Astrocyte of the cerebellum (primary cell): Measurements from ENCODE around the gene GBA2.

Experiments
- DNase-seq: peaks from one replicate; pipeline ENCODE4 v3.0.0-alpha.2; 2011; ENCODE audit warnings: low read depth
- H3K4me3 ChIP-seq: 2 replicates; pipeline ENCODE4 v1.5.1; 2011; ENCODE audit warnings: mild to moderate bottlenecking, low read depth, low read length, moderate library complexity
- CTCF ChIP-seq: IDR thresholded peaks from 2 replicates; pipeline ENCODE4 v1.5.1; 2012; ENCODE audit warnings: low read length, low read depth, moderate library complexity, mild to moderate bottlenecking; ENCODE audit errors: missing control alignments
- in situ Hi-C: cut with HindIII; loops from 2 replicates; pipeline ENCODE4 v1.10.0; 2017; ENCODE audit warnings: low sequenced_read_pairs

The GBA2 gene

GRCh38 chr9:35703906-35704672 lies 44.9 kb downstream of the GBA2 start:
- no peak for DNase-seq
- H3K4me3 ChIP-seq: no peak overlapping the region
- TF ChIP-seq CTCF: no peak
- in situ Hi-C loops: no loop called here

DNA sequence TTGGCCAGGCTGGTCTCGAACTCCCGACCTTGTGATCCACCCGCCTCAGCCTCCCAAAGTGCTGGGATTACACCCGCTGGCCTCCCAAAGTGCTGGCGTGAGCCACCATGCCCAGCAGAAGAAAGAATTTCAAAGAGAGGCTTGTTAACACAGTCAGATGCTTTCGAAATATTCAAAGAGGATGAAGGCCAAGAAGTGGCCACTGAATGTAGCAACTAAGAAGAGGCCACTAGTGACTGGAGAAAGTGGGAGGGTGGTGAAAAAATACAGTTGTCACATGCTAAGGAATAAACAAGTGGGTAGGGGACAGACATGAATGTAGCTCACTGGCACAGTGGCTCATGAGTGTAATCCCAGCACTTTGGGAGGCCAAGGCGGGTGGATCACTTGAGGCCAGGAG lies 46.3 kb downstream of the GBA2 start:
- no peak overlapping the region for H3K4me3 ChIP-seq
- no peak for DNase-seq
- in situ Hi-C loops: no loop called here
- TF ChIP-seq CTCF: no peak

GRCh38 chr9:35700942-35701341 lies 48.1 kb downstream of the GBA2 start:
- no peak overlapping the region for H3K4me3 ChIP-seq
- TF ChIP-seq CTCF: no peak
- no peak for DNase-seq
- in situ Hi-C loops: no loop called here

- H3K4me3 ChIP-seq: no peak overlapping the region
- TF ChIP-seq CTCF: no peak
- DNase-seq: no peak
- in situ Hi-C loops: no loop called here
These were observed 49.0 kb downstream of the GBA2 start for GRCh38 chr9:35700031-35700430.

DNA sequence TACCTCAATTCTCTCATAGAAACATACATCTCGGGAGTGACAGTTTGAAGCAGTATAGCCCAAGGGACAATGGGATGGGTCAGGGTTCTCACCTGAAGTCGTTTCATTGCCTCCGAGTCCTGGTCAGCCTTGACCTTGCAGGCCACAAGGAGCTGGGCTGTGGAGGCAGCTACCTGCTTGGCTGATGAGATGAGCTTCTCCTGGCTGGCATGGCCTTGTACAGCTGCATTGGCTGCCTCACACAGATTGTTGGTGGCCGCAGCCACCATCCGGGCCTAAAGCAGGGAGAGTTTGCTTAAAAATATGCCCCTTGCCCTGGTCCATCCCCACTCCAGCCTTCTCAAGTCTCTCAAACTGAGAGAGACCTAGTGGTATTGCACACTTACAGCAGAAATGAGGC lies 50.8 kb downstream of the GBA2 start:
- in situ Hi-C loops: no loop called here
- no peak for DNase-seq
- TF ChIP-seq CTCF: no peak
- H3K4me3 ChIP-seq: no peak overlapping the region

DNA sequence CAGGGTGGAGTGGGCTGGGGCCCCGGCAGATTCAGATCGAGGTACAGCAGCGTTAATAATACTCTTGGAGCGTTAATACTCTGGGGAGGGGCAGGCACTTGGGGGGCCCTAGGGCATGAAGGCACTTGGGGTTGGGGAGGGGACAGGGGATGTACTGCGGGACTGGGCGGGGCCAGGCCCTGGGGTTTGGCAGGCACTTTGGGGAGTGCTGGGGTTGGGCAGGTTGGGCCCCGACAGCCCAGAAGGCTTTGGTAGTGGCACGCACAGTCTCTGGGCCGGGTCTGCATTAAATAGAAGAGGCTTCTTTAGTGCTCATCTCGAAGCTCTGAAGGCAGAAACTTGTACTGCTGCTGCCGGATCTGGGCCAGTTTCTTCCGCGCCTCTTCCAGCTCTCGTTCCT lies 51.5 kb downstream of the GBA2 start:
- H3K4me3 ChIP-seq: no peak overlapping the region
- DNase-seq: no peak
- in situ Hi-C loops: no loop called here
- TF ChIP-seq CTCF: no peak
